Measurements from ENCODE around the gene HACD4.
"Not testable (repeated sequence)": the region's sequence is repeated elsewhere in the genome, so short reads cannot be mapped to it uniquely, and the experiment has no call there.

Gene HACD4

GRCh38 chr9:21015995-21016394 is 15.4 kb downstream of the HACD4 start:
- no peak for DNase-seq

GRCh38 chr9:21015129-21015815 is 16.2 kb downstream of the HACD4 start:
- DNase-seq = no peak

- DNase-seq = no peak
Measured at GRCh38 chr9:21002040-21002439, 29.4 kb downstream of the HACD4 start.

- DNase-seq = no peak
Measured at GRCh38 chr9:21001581-21001980, 29.9 kb downstream of the HACD4 start.

- DNase-seq = no peak
Measured at GRCh38 chr9:20997503-20998076, 33.9 kb downstream of the HACD4 start.

GRCh38 chr9:20996809-20997208 is 34.6 kb downstream of the HACD4 start:
- DNase-seq = no peak

- no peak for DNase-seq
Measured at GRCh38 chr9:20995616-20996015, 35.8 kb downstream of the HACD4 start.

GRCh38 chr9:20994486-20994885 is 37.0 kb downstream of the HACD4 start:
- DNase-seq = no peak

GRCh38 chr9:20990867-20991266 is 40.6 kb downstream of the HACD4 start:
- DNase-seq = no peak

- DNase-seq = no peak
Measured at GRCh38 chr9:20989923-20990341, 41.5 kb downstream of the HACD4 start.

- no peak for DNase-seq
Measured at GRCh38 chr9:20988671-20989315, 42.6 kb downstream of the HACD4 start.

GRCh38 chr9:20988061-20988460 is 43.4 kb downstream of the HACD4 start:
- no peak for DNase-seq

- DNase-seq = no peak
Measured at GRCh38 chr9:20987521-20987920, 43.9 kb downstream of the HACD4 start.

GRCh38 chr9:20985851-20986600 is 45.4 kb downstream of the HACD4 start:
- no peak for DNase-seq

GRCh38 chr9:20984506-20984905 is 46.9 kb downstream of the HACD4 start:
- DNase-seq = no peak

- DNase-seq = no peak
Measured at GRCh38 chr9:20981486-20981885, 50.0 kb downstream of the HACD4 start.

GRCh38 chr9:20980832-20981455 is 50.5 kb downstream of the HACD4 start:
- DNase-seq = no peak

GRCh38 chr9:20978249-20978648 is 53.2 kb downstream of the HACD4 start:
- no peak for DNase-seq

GRCh38 chr9:20974191-20974938 is 57.1 kb downstream of the HACD4 start:
- DNase-seq = not testable (repeated sequence)

GRCh38 chr9:20973246-20973947 is 58.0 kb downstream of the HACD4 start:
- not testable (repeated sequence) for DNase-seq

GRCh38 chr9:20972684-20973083 is 58.8 kb downstream of the HACD4 start:
- no peak for DNase-seq

All from cortex of kidney (tissue), 1 donor.